ENCODE results near the gene DNAJC24. TPM values are rescaled to one million over a fixed set of nuclear protein-coding genes. Genes with fewer than 3 reads are reported as not detected.

Gene DNAJC24
- total and polyA plus RNA-seq, 10 of the 15 experiments (the other 5 are each of a cell fraction or from before 2014, with no cell fraction given): 10.0 to 25.4 (median 13.8) TPM

GRCh38 chr11:31442086-31442485 is 72.4 kb downstream of the DNAJC24 start:
- ATAC-seq: no peak
- ChIA-PET SMC1A (ENCODE audit: uncharacterized antibody, unreplicated experiment) (no interaction called here), RAD21 (ENCODE audit: unreplicated experiment) (no interaction called here)

More at GRCh38 chr11:31442086-31442485, 72.4 kb downstream of the DNAJC24 start:
- Histone ChIP-seq H3K9ac (ENCODE audit: control insufficient read depth, insufficient read depth, low read length) (no peak overlapping the region), H3K27ac (ENCODE audit: control insufficient read depth, insufficient read depth) (no peak overlapping the region), H3K9me3 (replicated peaks; ENCODE audit: control insufficient read depth, insufficient read depth, low read length) (no peaks in the 10 kb centered on the region), H3K4me2 (ENCODE audit: control insufficient read depth, insufficient read depth) (no peak overlapping the region), H3K36me3 (ENCODE audit: control insufficient read depth in 2 of 2, insufficient read depth in 2 of 2, low read length in 1 of 2) (0 out of 4 replicates have a peak, but pooled peaks cover 0 to under 1% of the 10 kb centered on the region in 2 experiments), H4K20me1 (ENCODE audit: control insufficient read depth, insufficient read depth) (no peaks in the 10 kb centered on the region), H3K79me2 (ENCODE audit: control insufficient read depth, insufficient read depth, low read length) (no peaks in the 10 kb centered on the region), H3K4me1 (ENCODE audit: control insufficient read depth, insufficient read depth, low read length) (no peaks in the 10 kb centered on the region), H3K27me3 (replicated peaks in 1 of 2; ENCODE audit: control insufficient read depth in 2 of 2, insufficient read depth in 2 of 2, low read length in 1 of 2) (no peaks in the 10 kb centered on the region), H3K4me3 (no peak overlapping the region), H2AFZ (ENCODE audit: control insufficient read depth, low read depth, low read length) (no peak overlapping the region)
- FAIRE-seq: no peak
- 76% methylated on average over 2 of the region's 2 CpGs for WGBS (ENCODE audit: insufficient coverage, insufficient replicate concordance, low lambda C conversion rate, missing lambda C conversion rate)
- POLR2A ChIA-PET: no interaction called here
- intact Hi-C loops (cut with micrococcal nuclease; ENCODE audit: unreplicated experiment): no loop called here
- BruUV-seq (replicated peaks): no TSS peak
- in situ Hi-C loops (cut with MboI): no loop called here
- no peak for DNase-seq (ENCODE audit: low read depth, low spot score)
- TF ChIP-seq CHD2 (IDR thresholded peaks at IDR 0.05; ENCODE audit: borderline replicate concordance, low read depth, low read length) (no peak), DPF2 (IDR thresholded peaks at IDR 0.05) (no peak), NR2C2 (IDR thresholded peaks at IDR 0.05; ENCODE audit: borderline replicate concordance, control insufficient read depth, insufficient read length, low read depth) (no peak), RELA (IDR thresholded peaks at IDR 0.05; ENCODE audit: borderline replicate concordance, partially characterized antibody) (no peak), TCF12 (IDR thresholded peaks at IDR 0.05; ENCODE audit: low read depth, low read length) (no peak), STAT1 (conservative IDR thresholded peaks at IDR 0.05) (no peak), IKZF1 (conservative IDR thresholded peaks at IDR 0.05) (no peak), STAT3 (IDR thresholded peaks at IDR 0.05; ENCODE audit: low read depth, low read length) (no peak), SMAD5 (IDR thresholded peaks at IDR 0.05; ENCODE audit: low read depth) (no peak), ZNF384 (IDR thresholded peaks at IDR 0.05; ENCODE audit: borderline replicate concordance, low read depth, low read length) (no peak), SMARCA5 (IDR thresholded peaks at IDR 0.05) (no peak), USF1 (IDR thresholded peaks at IDR 0.05; ENCODE audit: borderline replicate concordance, extremely low read length, insufficient read depth, low read depth, low read length) (no peak), SMC3 (IDR thresholded peaks at IDR 0.05; ENCODE audit: borderline replicate concordance, low read length) (no peak), RUNX3 (IDR thresholded peaks at IDR 0.05; ENCODE audit: low read length) (no peak), ZNF592 (IDR thresholded peaks at IDR 0.05) (no peak), SMAD1 (IDR thresholded peaks at IDR 0.05; ENCODE audit: low read depth, partially characterized antibody) (no peak), KAT2A (conservative IDR thresholded peaks at IDR 0.05; ENCODE audit: control insufficient read depth, low read depth, low read length) (no peak), SRF (IDR thresholded peaks at IDR 0.05; ENCODE audit: low read depth in 2 of 2, low read length in 2 of 2) (no peak)
- CTCF ChIA-PET: interaction anchor here (1.2 kb wide), 1 partner anchor 516 kb away, joined by 3 read pairs; no protein-coding TSS in a partner anchor

Measured in GM12878 (cell line).